HG03139 (cell line): ENCODE measurements around the gene COA3.
"Not testable (repeated sequence)": the region's sequence is repeated elsewhere in the genome, so short reads cannot be mapped to it uniquely, and the experiment has no call there.

Experiments
- ATAC-seq: cut with Tn5 transposase; IDR thresholded peaks from one replicate; pipeline ENCODE4 v1.9.1; 2021; ENCODE audit not compliant: unreplicated experiment

The COA3 gene

GRCh38 chr17:42782166-42783061, 16.1 kb downstream of the COA3 start:
- ATAC-seq, result no peak

GRCh38 chr17:42781639-42782165, 16.8 kb downstream of the COA3 start:
- no peak for ATAC-seq

GRCh38 chr17:42780851-42781638, 17.5 kb downstream of the COA3 start:
- ATAC-seq, result no peak

- no peak for ATAC-seq
These were observed 18.3 kb downstream of the COA3 start, which contains the start of gene WNK4 for GRCh38 chr17:42779936-42780850. Gene WNK4 (plus strand): TSS chr17:42780610. CDS start chr17:42780699, 89 bp downstream.

GRCh38 chr17:42779304-42779935, 19.1 kb downstream of the COA3 start:
- no peak for ATAC-seq

- ATAC-seq, result no peak
These were observed 19.9 kb downstream of the COA3 start for GRCh38 chr17:42778570-42778969.

- no peak for ATAC-seq
These were observed 22.9 kb downstream of the COA3 start for GRCh38 chr17:42775534-42776098.

- ATAC-seq, result no peak
These were observed 24.3 kb downstream of the COA3 start for GRCh38 chr17:42774066-42774745.

GRCh38 chr17:42773290-42774035, 25.0 kb downstream of the COA3 start, which contains the start of gene VPS25:
Gene VPS25 (plus strand): TSS chr17:42773449. CDS start chr17:42773476, 27 bp downstream.
- no peak for ATAC-seq

GRCh38 chr17:42772945-42773289, 25.6 kb downstream of the COA3 start:
- ATAC-seq, result no peak

GRCh38 chr17:42769964-42770363, 28.5 kb downstream of the COA3 start:
- not testable (repeated sequence) for ATAC-seq

- ATAC-seq, result not testable (repeated sequence)
These were observed 30.5 kb downstream of the COA3 start for GRCh38 chr17:42768006-42768405.

GRCh38 chr17:42767512-42767911, 31.0 kb downstream of the COA3 start:
- no peak for ATAC-seq

- no peak for ATAC-seq
These were observed 32.4 kb downstream of the COA3 start for GRCh38 chr17:42766124-42766523.

GRCh38 chr17:42761638-42762037, 36.9 kb downstream of the COA3 start:
- ATAC-seq, result no peak

GRCh38 chr17:42760652-42761581, 37.6 kb downstream of the COA3 start, which contains the start of gene RAMP2:
Gene RAMP2 (plus strand): TSS chr17:42761227. CDS start chr17:42761262, 35 bp downstream.
- no peak for ATAC-seq

- ATAC-seq, result no peak
These were observed 38.4 kb downstream of the COA3 start for GRCh38 chr17:42759982-42760651.
